HG02759 (cell line): ENCODE data around the gene CYP4X1.
"Not testable (repeated sequence)": the region's sequence is repeated elsewhere in the genome, so short reads cannot be mapped to it uniquely, and the experiment has no call there.

Experiments used
- ATAC-seq: cut with Tn5 transposase; IDR thresholded peaks from one replicate; pipeline ENCODE4 v1.9.1; 2021; ENCODE audit warnings: mild to moderate bottlenecking, moderate library complexity; ENCODE audit not compliant: unreplicated experiment

The CYP4X1 gene

DNA sequence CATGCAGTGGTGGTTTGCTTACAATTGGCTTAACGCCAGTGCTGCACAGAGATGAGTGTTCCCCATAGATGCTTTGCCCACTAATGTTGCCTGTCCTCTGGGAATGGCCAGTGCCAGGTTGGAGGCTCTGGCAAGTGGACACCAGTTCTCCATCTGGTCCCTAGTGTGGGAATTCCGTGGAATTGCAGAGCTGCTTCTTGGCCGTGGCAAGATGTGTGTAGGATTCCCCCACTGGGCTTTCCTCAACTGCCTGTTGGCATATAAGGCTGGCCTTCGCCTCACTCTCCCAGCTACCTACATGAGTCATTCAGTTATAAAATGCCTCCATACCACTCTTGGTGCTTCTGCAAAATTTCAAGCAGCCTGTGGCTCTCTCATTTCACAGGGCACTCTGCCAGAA lies 45.6 kb downstream of the CYP4X1 start:
- not testable (repeated sequence) for ATAC-seq

DNA sequence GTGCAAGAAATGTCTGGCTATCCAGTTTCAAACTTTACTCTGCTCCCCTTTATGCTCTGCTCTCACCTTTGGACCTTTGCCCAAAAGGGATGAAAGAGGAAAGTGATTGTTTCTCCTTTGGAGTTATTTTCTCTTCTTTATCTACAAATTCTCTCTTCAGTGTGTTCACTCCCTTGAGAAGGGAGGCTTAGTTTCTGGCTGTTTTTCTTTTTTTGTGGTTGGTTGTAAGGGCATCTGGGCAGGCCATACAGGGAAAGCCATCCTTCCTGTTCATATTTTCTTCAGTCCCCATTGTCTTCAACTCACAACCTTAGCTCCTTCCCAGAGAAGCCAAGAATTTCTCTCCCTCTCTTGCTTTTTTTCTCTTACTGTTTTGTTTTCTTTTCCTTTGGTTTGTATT lies 46.0 kb downstream of the CYP4X1 start:
- ATAC-seq, result not testable (repeated sequence)

DNA sequence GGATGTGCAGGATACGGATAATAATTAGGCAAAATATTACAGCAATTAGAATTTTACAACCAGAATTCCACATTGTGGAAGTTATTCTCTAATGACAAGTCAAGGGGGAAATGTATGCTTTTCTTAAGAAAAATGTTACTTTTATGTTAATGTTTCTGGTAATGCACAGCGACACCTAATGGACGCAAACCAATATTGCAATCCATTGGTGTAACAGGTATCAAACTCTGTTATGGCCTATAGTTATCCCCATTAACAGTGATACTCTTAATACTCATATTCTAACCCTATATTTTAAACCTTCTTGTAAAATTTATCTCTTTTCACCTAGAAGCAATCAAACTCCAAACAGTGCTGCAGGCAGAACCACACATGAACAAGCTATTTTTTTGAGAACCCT lies 65.9 kb downstream of the CYP4X1 start:
- ATAC-seq, result not testable (repeated sequence)

DNA sequence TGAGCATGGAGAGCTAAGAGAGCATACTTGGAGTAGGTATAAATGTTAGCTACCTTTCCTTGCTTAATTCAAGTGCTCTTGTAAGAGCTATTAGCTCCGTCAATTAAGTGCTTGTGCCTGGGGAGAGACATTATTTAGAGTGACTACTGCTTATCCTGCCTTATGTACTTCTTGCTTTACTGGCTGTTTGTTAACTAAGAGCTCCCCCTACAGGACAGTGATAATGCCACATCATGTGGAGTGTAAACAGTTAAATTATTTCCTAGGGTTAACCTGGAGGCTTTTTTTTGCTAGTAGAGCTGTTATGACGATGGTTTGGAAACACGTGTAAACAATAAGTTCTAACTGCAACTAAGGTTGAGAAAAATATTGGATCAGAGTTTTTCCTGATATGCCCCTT lies 68.0 kb downstream of the CYP4X1 start:
- ATAC-seq, result not testable (repeated sequence)
